Mammary epithelial cell (primary cell): ENCODE data around the gene SEZ6L2.

Experiments
- EZH2 ChIP-seq: IDR thresholded peaks from 2 replicates; pipeline ENCODE4 v1.6.1; 2012; ENCODE audit warnings: low read length, inconsistent platforms, borderline replicate concordance
- TF ChIP-seq, protein P1 (sequence below), 2 donors: IDR thresholded peaks in 1 of 2; conservative IDR thresholded peaks in 1 of 2; 2 replicates each; pipeline ENCODE4 v1.5.1; 2011 to 2012; ENCODE audit warnings: inconsistent platforms in 2 of 2, low read length in 2 of 2, mild to moderate bottlenecking in 2 of 2, control low read depth in 1 of 2, low read depth in 1 of 2; ENCODE audit not compliant: insufficient read depth in 1 of 2; ENCODE audit errors: extremely low read depth in 1 of 2

DNA sequence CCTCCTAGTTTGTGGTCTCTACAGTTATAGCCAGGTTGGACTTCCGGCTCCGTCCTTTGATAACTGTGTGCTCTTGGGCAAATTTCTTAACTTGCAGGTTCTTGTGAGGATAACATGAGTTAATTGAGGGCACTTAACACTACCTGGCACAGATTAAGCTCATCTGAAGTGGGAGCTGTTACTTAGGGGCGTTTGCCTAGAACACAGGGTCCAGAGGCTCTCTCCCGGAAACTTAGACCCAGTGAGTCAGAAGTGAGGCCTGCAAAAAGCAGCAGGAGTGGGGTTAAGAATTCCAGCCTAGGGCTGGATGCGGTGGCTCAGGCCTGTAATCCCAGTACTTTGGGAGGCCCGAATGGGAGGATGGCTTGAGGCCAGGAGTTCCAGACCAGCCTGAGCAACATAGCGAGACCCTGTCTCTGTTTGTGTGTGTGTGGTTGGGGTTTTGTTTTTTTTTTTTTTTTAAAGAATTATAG is 77.7 kb downstream of the SEZ6L2 start:
- TF ChIP-seq, protein P1, sequence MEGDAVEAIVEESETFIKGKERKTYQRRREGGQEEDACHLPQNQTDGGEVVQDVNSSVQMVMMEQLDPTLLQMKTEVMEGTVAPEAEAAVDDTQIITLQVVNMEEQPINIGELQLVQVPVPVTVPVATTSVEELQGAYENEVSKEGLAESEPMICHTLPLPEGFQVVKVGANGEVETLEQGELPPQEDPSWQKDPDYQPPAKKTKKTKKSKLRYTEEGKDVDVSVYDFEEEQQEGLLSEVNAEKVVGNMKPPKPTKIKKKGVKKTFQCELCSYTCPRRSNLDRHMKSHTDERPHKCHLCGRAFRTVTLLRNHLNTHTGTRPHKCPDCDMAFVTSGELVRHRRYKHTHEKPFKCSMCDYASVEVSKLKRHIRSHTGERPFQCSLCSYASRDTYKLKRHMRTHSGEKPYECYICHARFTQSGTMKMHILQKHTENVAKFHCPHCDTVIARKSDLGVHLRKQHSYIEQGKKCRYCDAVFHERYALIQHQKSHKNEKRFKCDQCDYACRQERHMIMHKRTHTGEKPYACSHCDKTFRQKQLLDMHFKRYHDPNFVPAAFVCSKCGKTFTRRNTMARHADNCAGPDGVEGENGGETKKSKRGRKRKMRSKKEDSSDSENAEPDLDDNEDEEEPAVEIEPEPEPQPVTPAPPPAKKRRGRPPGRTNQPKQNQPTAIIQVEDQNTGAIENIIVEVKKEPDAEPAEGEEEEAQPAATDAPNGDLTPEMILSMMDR (conservative IDR thresholded peaks at IDR 0.05 in 1 of 2, IDR thresholded peaks at IDR 0.05 in 1 of 2; ENCODE audit: extremely low read depth in 1 of 2, insufficient read depth in 1 of 2, low read depth in 1 of 2, low read length in 2 of 2): no peak
- TF ChIP-seq EZH2: no peak
